DND-41 (cell line): ENCODE measurements around the gene JSRP1.
A peak's percentile ranks its signal among the peaks of the same experiment; 100 is the strongest.

Source experiments
- ATAC-seq: fragments of 200-7000 bp; cut with Tn5 transposase; 3 replicates; pipeline ENCODE4 v1.9.1; 2021; ENCODE audit warnings: low read depth; ENCODE audit not compliant: insufficient read depth
- DNase-seq: peaks from one replicate; pipeline ENCODE4 v3.0.0-alpha.2; 2020
- H2AFZ ChIP-seq: 2 replicates; pipeline ENCODE4 v1.6.0; 2012; ENCODE audit warnings: low read depth, low read length
- H3K27ac ChIP-seq: 2 replicates; pipeline ENCODE4 v1.5.1; 2012; ENCODE audit warnings: low read length, inconsistent platforms
- H3K27me3 ChIP-seq: fragments of 200-600 bp; sonication (generic); 2 replicates; pipeline ENCODE4 v1.6.0; 2012; ENCODE audit warnings: low read length, mild to moderate bottlenecking, inconsistent platforms; ENCODE audit not compliant: insufficient read depth, poor library complexity
- H3K36me3 ChIP-seq: 2 replicates; pipeline ENCODE4 v1.5.1; 2012; ENCODE audit warnings: low read length, inconsistent platforms; ENCODE audit not compliant: insufficient read depth
- H3K4me1 ChIP-seq: 2 replicates; pipeline ENCODE4 v1.5.1; 2012; ENCODE audit warnings: mild to moderate bottlenecking, low read length; ENCODE audit not compliant: insufficient read depth
- H3K4me2 ChIP-seq: 2 replicates; pipeline ENCODE4 v1.6.0; 2012; ENCODE audit warnings: mild to moderate bottlenecking, moderate library complexity, low read length, inconsistent platforms; ENCODE audit not compliant: insufficient read depth
- H3K4me3 ChIP-seq, 2 experiments: fragments of 200-600 bp in 1 of 2; shearing (Covaris generic) in 1 of 2; 2 replicates each; pipeline ENCODE4 v1.5.1; 2012 to 2016; ENCODE audit warnings: inconsistent platforms in 2 of 2, low read length in 2 of 2, mild to moderate bottlenecking in 2 of 2, low read depth in 1 of 2, moderate library complexity in 1 of 2
- H3K79me2 ChIP-seq: 2 replicates; pipeline ENCODE4 v1.6.0; 2012; ENCODE audit warnings: low read length, inconsistent platforms; ENCODE audit not compliant: insufficient read depth
- H3K9ac ChIP-seq: 2 replicates; pipeline ENCODE4 v1.6.0; 2012; ENCODE audit warnings: low read depth, mild to moderate bottlenecking, inconsistent platforms, low read length, moderate library complexity
- H3K9me3 ChIP-seq: 2 replicates; pipeline ENCODE4 v1.5.1; 2012; ENCODE audit warnings: low read length, moderate library complexity, mild to moderate bottlenecking, inconsistent platforms; ENCODE audit not compliant: insufficient read depth, severe bottlenecking
- H4K20me1 ChIP-seq: 2 replicates; pipeline ENCODE4 v1.6.0; 2012; ENCODE audit warnings: low read length; ENCODE audit not compliant: insufficient read depth
- CTCF ChIP-seq: IDR thresholded peaks from 2 replicates; pipeline ENCODE4 v1.5.1; 2012; ENCODE audit warnings: borderline replicate concordance, low read length, moderate library complexity, mild to moderate bottlenecking; ENCODE audit not compliant: poor library complexity, severe bottlenecking; ENCODE audit errors: extremely low read depth
- EZH2 ChIP-seq: IDR thresholded peaks from 3 replicates; pipeline ENCODE4 v1.6.1; 2012; ENCODE audit warnings: borderline replicate concordance, low read depth, mild to moderate bottlenecking, moderate library complexity, low read length, inconsistent platforms; ENCODE audit not compliant: severe bottlenecking

Gene JSRP1

GRCh38 chr19:2240881-2241760 lies 15.1 kb downstream of the JSRP1 start:
- peaks cover 97% of the 10 kb centered on the region for H3K79me2 ChIP-seq
- H4K20me1 ChIP-seq, result peaks cover 84% of the 10 kb centered on the region
- TF ChIP-seq CTCF (no peak), EZH2 (no peak)
- no peak for ATAC-seq
- no peak for DNase-seq
- peak overlapping the region; percentile 73 for H3K27ac ChIP-seq
- H3K4me1 ChIP-seq, result peaks cover 49% of the 10 kb centered on the region
- peak overlapping the region; percentile 82 for H3K4me2 ChIP-seq
- H3K36me3 ChIP-seq, result peaks cover 81% of the 10 kb centered on the region
- H3K9me3 ChIP-seq, result no peaks in the 10 kb centered on the region
- no peak overlapping the region for H2AFZ ChIP-seq
- peak overlapping the region in 1 of 2 experiments; percentile 64; a peak in 2 of 4 replicates for H3K4me3 ChIP-seq
- no peaks in the 10 kb centered on the region for H3K27me3 ChIP-seq
- H3K9ac ChIP-seq, result peak overlapping the region; percentile 99

GRCh38 chr19:2239771-2240770 lies 16.1 kb downstream of the JSRP1 start:
- no peaks in the 10 kb centered on the region for H3K27me3 ChIP-seq
- H3K27ac ChIP-seq, result peak overlapping the region; percentile 73
- DNase-seq (peak; percentile 73), ATAC-seq (peak; percentile 41)
- peaks cover 52% of the 10 kb centered on the region for H3K4me1 ChIP-seq
- H3K79me2 ChIP-seq, result peaks cover 98% of the 10 kb centered on the region
- H3K9me3 ChIP-seq, result no peaks in the 10 kb centered on the region
- TF ChIP-seq EZH2, result no peak
- TF ChIP-seq CTCF, result no peak
- peak overlapping the region; percentile 82 for H3K4me2 ChIP-seq
- peaks cover 78% of the 10 kb centered on the region for H4K20me1 ChIP-seq
- H3K36me3 ChIP-seq, result peaks cover 71% of the 10 kb centered on the region
- peak overlapping the region; percentile 99 for H3K9ac ChIP-seq
- H2AFZ ChIP-seq, result no peak overlapping the region
- H3K4me3 ChIP-seq, result peak overlapping the region; percentile 27 to 64; a peak in 3 of 4 replicates

- TF ChIP-seq EZH2 (no peak), CTCF (no peak)
- peak overlapping the region; percentile 27 to 64; a peak in 3 of 4 replicates for H3K4me3 ChIP-seq
- H3K36me3 ChIP-seq, result peaks cover 67% of the 10 kb centered on the region
- DNase-seq (no peak), ATAC-seq (no peak)
- H4K20me1 ChIP-seq, result peaks cover 76% of the 10 kb centered on the region
- H3K4me1 ChIP-seq, result peaks cover 61% of the 10 kb centered on the region
- peak overlapping the region; percentile 82 for H3K4me2 ChIP-seq
- H3K27ac ChIP-seq, result peak overlapping the region; percentile 96
- peak overlapping the region; percentile 99 for H3K9ac ChIP-seq
- no peak overlapping the region for H2AFZ ChIP-seq
- H3K27me3 ChIP-seq, result no peaks in the 10 kb centered on the region
- no peaks in the 10 kb centered on the region for H3K9me3 ChIP-seq
- H3K79me2 ChIP-seq, result peaks cover 98% of the 10 kb centered on the region
These were observed 17.0 kb downstream of the JSRP1 start for GRCh38 chr19:2239173-2239572.
